Tibial artery (tissue), 4 donors: ENCODE data around the gene RPS6KA4.

Experiments used
- DNase-seq, 2 donors: peaks; one replicate each; pipeline ENCODE4 v3.0.0-alpha.2; 2019
- H3K27ac ChIP-seq, 2 donors: fragments of 200-600 bp; sonication (generic) in 1 of 2; 1 replicate in 1 of 2; 2 replicates in 1 of 2; pipeline ENCODE4 v1.5.1; 2018 to 2019; ENCODE audit warnings: mild to moderate bottlenecking in 1 of 2
- H3K27me3 ChIP-seq, 2 donors: fragments of 200-600 bp; sonication (generic) in 1 of 2; one replicate each; pipeline versions ENCODE4 v1.5.1 to v1.6.0; 2016 to 2019
- H3K36me3 ChIP-seq, 3 donors: fragments of 200-600 bp; sonication (generic) in 2 of 3; one replicate each; pipeline ENCODE4 v1.5.1; 2016 to 2019; ENCODE audit warnings: mild to moderate bottlenecking in 2 of 3
- H3K4me1 ChIP-seq, 4 donors: fragments of 200-600 bp; sonication (generic) in 2 of 4; 1 replicate in 3 of 4; 2 replicates in 1 of 4; pipeline ENCODE4 v1.5.1; 2016 to 2019
- H3K4me3 ChIP-seq, 2 donors: fragments of 200-600 bp; sonication (generic) in 1 of 2; 1 replicate in 1 of 2; 2 replicates in 1 of 2; pipeline ENCODE4 v1.5.1; 2018 to 2019; ENCODE audit warnings: mild to moderate bottlenecking in 2 of 2
- H3K9me3 ChIP-seq, 3 donors: fragments of 200-600 bp; sonication (generic) in 1 of 3; one replicate each; pipeline ENCODE4 v1.5.1; 2016 to 2019
- intact Hi-C: fragments of 100-400 bp; cut with DNase I; formaldehyde crosslinking; loops from one replicate; pipeline ENCODE4 v1.15.0; 2023; ENCODE audit warnings: low total_unique reads
- TF ChIP-seq, protein P1 (sequence below), 2 experiments: fragments of 200-600 bp in 1 of 2; fragments of 450-650 bp in 1 of 2; IDR thresholded peaks; one replicate each; pipeline ENCODE4 v1.5.1; 2017 to 2019; ENCODE audit warnings: antibody characterized with exemption in 2 of 2, mild to moderate bottlenecking in 1 of 2, moderate library complexity in 1 of 2

The RPS6KA4 gene

DNA sequence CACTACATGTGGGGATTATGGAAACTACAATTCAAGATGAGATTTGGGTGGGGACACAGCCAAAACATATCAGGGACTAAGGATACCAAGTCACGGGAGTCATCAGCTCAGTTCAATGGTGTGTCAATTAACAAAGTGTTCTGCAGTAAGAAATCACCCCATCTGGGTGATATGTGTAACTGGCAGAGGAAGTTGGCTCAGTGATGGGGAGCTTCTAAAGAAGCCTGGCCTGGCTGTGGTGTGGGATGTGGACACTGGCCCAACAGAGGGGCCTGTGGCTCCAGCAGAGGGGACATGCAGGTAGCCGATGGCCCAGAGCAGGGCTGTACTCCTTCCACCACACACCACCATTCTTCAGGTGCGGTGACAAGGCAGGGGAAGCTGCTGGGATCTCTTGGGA lies 31.6 kb downstream of the RPS6KA4 start:
- H3K4me3 ChIP-seq: no peak overlapping the region
- TF ChIP-seq, protein P1, sequence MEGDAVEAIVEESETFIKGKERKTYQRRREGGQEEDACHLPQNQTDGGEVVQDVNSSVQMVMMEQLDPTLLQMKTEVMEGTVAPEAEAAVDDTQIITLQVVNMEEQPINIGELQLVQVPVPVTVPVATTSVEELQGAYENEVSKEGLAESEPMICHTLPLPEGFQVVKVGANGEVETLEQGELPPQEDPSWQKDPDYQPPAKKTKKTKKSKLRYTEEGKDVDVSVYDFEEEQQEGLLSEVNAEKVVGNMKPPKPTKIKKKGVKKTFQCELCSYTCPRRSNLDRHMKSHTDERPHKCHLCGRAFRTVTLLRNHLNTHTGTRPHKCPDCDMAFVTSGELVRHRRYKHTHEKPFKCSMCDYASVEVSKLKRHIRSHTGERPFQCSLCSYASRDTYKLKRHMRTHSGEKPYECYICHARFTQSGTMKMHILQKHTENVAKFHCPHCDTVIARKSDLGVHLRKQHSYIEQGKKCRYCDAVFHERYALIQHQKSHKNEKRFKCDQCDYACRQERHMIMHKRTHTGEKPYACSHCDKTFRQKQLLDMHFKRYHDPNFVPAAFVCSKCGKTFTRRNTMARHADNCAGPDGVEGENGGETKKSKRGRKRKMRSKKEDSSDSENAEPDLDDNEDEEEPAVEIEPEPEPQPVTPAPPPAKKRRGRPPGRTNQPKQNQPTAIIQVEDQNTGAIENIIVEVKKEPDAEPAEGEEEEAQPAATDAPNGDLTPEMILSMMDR (IDR thresholded peaks at IDR 0.05): no peak

DNA sequence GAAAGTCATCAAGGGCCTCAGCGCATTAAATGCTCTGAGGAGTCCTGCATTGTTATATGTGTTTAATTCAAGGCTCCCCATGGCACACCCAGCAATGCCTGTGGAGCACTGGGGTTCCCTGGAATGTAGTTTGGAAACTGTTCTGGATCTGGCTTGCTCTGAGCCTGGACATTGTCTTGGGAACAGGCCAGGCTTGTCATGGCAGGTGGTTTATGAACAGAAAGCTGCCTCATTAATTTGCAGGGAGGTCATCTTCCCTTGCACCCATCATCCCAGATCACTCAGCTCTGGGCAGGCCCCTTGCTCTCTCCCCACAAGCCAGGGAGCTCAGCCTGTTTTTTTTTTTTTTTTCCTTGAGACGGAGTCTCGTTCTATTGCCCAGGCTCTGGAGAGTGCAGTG lies 32.9 kb downstream of the RPS6KA4 start:
- Histone ChIP-seq H3K4me1 (peaks cover 8 to 14% (median 12%) of the 10 kb centered on the region in 4 donors), H3K9me3 (no peaks in the 10 kb centered on the region), H3K27me3 (no peaks in the 10 kb centered on the region), H3K27ac (no peak overlapping the region), H3K36me3 (no peaks in the 10 kb centered on the region), H3K4me3 (no peak overlapping the region)
- intact Hi-C loops: no loop called here
- TF ChIP-seq, protein P1 (IDR thresholded peaks at IDR 0.05): no peak
- DNase-seq: no peak

More for the DNA sequence above, 31.6 kb downstream of the RPS6KA4 start:
- intact Hi-C loops: no loop called here
- Histone ChIP-seq H3K27ac (no peak overlapping the region), H3K36me3 (no peaks in the 10 kb centered on the region), H3K4me1 (peaks cover 0 to 8% (median 5%) of the 10 kb centered on the region in 4 donors), H3K27me3 (no peaks in the 10 kb centered on the region), H3K9me3 (no peaks in the 10 kb centered on the region)
- DNase-seq: no peak

DNA sequence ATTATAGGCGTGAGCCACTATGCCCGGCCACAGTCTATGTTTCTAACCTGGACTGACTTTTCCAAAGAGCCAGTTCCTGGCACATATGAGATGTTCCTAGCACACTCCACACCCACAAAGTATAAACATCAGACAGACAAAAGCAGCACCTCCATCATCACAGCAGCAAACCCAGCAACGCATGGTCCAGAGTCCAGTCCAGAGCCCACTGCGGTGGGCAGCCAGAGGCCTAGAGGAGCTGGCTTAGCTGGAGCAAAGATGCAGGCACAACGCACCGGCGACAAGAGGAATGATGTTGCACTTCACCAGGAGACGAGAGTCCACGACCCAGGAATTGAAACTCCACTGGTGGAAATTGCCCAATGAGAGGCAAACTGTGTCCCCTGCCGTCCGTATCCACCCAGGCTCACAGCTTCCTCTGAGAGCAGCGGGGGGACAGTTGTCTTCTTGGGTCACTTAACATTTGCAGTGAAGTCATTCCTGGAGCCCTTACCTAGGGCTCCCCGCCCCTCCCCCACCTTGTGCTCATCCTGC lies 36.6 kb downstream of the RPS6KA4 start:
- peak in 1 of 2 donors; percentile 36 for DNase-seq
- intact Hi-C loops: no loop called here
- peaks cover 0 to 7% of the 10 kb centered on the region in 2 donors for H3K27me3 ChIP-seq
- no peaks in the 10 kb centered on the region for H3K36me3 ChIP-seq
- H3K27ac ChIP-seq: peak overlapping the region in 1 of 2 donors; percentile 47
- TF ChIP-seq, protein P1 (IDR thresholded peaks at IDR 0.05): no peak
- H3K4me3 ChIP-seq: no peak overlapping the region
- no peaks in the 10 kb centered on the region for H3K9me3 ChIP-seq
- H3K4me1 ChIP-seq: peaks cover 8 to 15% (median 12%) of the 10 kb centered on the region in 4 donors

DNA sequence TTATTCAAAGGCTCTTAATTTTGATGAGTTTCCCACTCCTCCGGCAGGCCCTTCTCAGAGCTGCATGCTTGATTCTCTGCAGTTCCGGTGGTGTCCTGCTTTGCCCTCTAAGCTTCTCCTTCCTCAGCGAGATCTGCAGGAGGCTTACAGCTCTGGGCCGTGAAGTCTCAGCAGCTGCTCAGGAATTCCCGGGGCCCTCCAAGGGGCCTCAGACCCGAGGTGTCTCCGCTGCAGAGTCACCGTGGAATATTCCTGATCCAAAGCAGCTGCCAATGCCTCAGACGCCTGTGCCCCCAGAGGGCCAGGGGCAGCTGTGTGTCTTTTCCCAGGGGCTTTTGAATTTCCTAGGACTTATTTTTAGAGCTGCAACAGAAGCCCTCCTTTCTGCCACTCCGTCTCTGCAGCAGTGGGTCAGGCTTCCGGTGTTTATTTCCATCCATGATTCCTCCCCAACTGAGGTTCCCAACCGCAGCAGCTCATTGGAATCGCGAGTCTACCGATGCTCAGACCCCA lies 37.2 kb downstream of the RPS6KA4 start:
- no peaks in the 10 kb centered on the region for H3K9me3 ChIP-seq
- peaks cover 0 to 7% of the 10 kb centered on the region in 2 donors for H3K27me3 ChIP-seq
- no peak for DNase-seq
- peaks cover 8 to 15% (median 12%) of the 10 kb centered on the region in 4 donors for H3K4me1 ChIP-seq
- no peak overlapping the region for H3K4me3 ChIP-seq
- TF ChIP-seq, protein P1 (IDR thresholded peaks at IDR 0.05): no peak
- intact Hi-C loops: no loop called here
- peak overlapping the region in 1 of 2 donors; percentile 47 for H3K27ac ChIP-seq
- H3K36me3 ChIP-seq: no peaks in the 10 kb centered on the region

DNA sequence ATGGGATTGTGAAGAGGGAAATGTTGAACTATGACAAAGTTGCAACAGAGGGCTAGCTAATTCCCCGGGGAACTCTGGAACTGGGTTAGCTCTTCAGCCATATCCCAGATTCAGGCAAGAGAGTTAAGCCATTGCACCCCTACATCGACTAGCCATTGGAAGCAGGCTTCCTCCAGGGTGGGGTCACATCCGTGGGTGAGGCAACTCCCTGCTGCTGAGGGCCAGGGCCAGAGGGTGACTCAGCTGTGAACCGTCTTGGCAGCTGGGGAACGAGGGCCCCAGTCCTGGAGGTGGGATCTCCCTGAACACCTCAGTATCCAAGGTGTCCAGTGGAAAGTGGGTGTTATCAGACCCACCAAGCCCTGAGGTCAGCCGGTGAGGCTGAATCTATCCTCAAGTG lies 41.1 kb downstream of the RPS6KA4 start:
- Histone ChIP-seq H3K4me1 (peaks cover 8 to 19% (median 12%) of the 10 kb centered on the region in 4 donors), H3K27ac (no peak overlapping the region), H3K36me3 (no peaks in the 10 kb centered on the region), H3K4me3 (no peak overlapping the region), H3K9me3 (no peaks in the 10 kb centered on the region), H3K27me3 (peaks cover 0 to 7% of the 10 kb centered on the region in 2 donors)
- no peak for DNase-seq
- intact Hi-C loops: no loop called here
- TF ChIP-seq, protein P1 (IDR thresholded peaks at IDR 0.05): no peak
